ENCODE data around the gene INPP5K.
"Not testable (repeated sequence)": the region's sequence is repeated elsewhere in the genome, so short reads cannot be mapped to it uniquely, and the experiment has no call there.

INPP5K gene

DNA sequence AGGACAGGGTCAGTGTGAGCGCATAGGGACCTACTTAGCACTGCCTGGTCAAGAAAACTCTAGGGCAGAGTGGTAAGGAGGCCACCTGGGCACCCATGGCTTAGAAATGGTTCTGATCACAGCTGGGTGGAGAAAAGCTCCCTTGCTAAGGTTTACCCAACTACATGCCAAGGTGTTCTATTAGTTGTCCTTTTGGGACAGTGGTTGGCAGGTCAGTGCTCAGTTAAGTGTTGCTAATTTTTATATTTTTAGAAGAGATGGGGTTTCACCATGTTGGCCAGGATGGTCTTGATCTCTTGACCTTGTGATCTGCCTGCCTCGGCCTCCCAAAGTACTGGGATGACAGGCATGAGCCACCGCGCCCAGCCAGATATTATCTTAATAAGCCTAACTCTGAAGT lies 70.7 kb downstream of the INPP5K start:
- H4K8ac ChIP-seq (ENCODE audit: low read depth, low read length); H2AK5ac ChIP-seq (ENCODE audit: low read depth, low read length); H2AFZ ChIP-seq (ENCODE audit: low read length); H2BK120ac ChIP-seq (ENCODE audit: low read depth, low read length); H2BK12ac ChIP-seq (ENCODE audit: low read length); H3K4me3 ChIP-seq (ENCODE audit: low read length in 2 of 2); H3K23ac ChIP-seq (ENCODE audit: low read depth, low read length, poor library complexity); H3K14ac ChIP-seq (ENCODE audit: low read length); H2BK5ac ChIP-seq (ENCODE audit: low read length); H3K9me3 ChIP-seq (replicated peaks in 1 of 2; ENCODE audit: control insufficient read depth in 2 of 2, insufficient read depth in 1 of 2, low read depth in 1 of 2, low read length in 2 of 2); H3K4me2 ChIP-seq (ENCODE audit: insufficient read depth, low read length, poor library complexity, severe bottlenecking); H3K4ac ChIP-seq (ENCODE audit: low read length); H3K27ac ChIP-seq (replicated peaks; ENCODE audit: low read length); H3K9ac ChIP-seq (ENCODE audit: low read depth, low read length, poor library complexity); DNase-seq (ENCODE audit: low spot score); H3K27me3 ChIP-seq (ENCODE audit: control insufficient read depth in 3 of 3, insufficient read depth in 3 of 3, low read depth in 1 of 3, low read length in 3 of 3); H3K18ac ChIP-seq (ENCODE audit: low read length); H4K91ac ChIP-seq (ENCODE audit: low read depth, low read length, poor library complexity); H2BK15ac ChIP-seq (ENCODE audit: low read length); H3K4me1 ChIP-seq (ENCODE audit: control insufficient read depth in 2 of 2, insufficient read depth in 1 of 2, low read depth in 1 of 2, low read length in 2 of 2): not testable (repeated sequence)
- peaks cover 4 to 48% of the 10 kb centered on the region in 2 donors for H3K36me3 ChIP-seq (replicated peaks in 1 of 2; ENCODE audit: control insufficient read depth in 2 of 2, insufficient read depth in 2 of 2, low read length in 2 of 2)
- peaks cover 20% of the 10 kb centered on the region for H3K79me1 ChIP-seq (ENCODE audit: low read depth, low read length)
- WGBS, 2 donors (ENCODE audit: extremely low coverage in 2 of 2, insufficient read length in 2 of 2, insufficient replicate concordance in 1 of 2) = no CpG with 5 or more reads among the region's 4 CpGs
